GM08714 (cell line): ENCODE measurements around the gene SUPT4H1.

ENCODE experiments used
- H3K4me3 ChIP-seq: fragments of 200-500 bp; sonication (Bioruptor generic); 2 replicates; pipeline ENCODE4 v1.5.1; 2014; ENCODE audit warnings: mild to moderate bottlenecking, low read length, inconsistent platforms
- ZNF274 ChIP-seq: IDR thresholded peaks from 2 replicates; pipeline ENCODE4 v1.6.1; 2012; ENCODE audit warnings: mild to moderate bottlenecking, low read depth, low read length

SUPT4H1 gene

GRCh38 chr17:58328195-58329034 is 23.6 kb downstream of the SUPT4H1 start, which contains the start of gene TSPOAP1:
TSS of gene TSPOAP1 (minus strand) at chr17:58328795. CDS start at chr17:58327920, 875 bp downstream.
- peak within 1 kb of the TSS; percentile 17; the same call in 1 of the 2 replicates for H3K4me3 ChIP-seq
- TF ChIP-seq ZNF274, result no peak

DNA sequence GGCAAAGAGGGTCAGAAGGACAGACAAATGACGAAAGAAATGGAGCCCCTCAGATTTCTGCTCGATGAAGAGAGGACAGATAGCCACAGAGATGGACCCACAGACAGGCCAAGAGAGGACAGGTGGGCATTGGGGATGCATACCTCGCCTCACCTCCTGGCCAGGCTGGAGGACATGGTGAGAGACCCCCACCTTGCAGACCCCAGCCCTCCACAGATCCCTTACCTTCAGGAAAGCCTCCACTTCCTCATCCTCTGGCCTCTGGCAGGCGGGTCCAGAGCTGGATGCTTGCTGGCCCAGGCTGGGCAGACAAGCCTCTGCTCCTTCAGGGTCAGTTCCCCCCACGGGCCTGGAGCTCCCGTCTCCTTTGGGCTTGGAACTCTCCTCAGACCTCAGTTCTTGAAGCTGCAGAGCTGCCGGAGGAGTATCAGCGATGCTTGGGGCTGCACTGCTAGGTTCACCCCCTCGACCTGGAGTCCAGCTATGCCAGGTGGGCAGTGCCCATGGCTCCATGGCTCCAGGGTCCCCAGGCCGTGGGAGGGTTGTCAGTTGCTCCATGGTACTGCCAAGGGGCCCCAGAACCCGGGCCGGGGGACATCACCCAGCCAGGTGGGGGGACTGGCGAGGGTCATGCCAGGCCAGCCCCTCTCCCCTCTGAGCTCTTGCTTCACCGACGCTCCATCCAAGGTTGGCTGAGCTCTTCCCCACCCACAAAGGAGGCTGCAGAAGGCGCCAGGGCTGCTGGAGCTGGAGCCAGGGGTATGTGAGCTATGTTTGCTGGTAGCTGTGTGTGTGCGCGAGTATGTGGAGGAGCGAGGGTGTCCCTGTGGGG is 24.4 kb downstream of the SUPT4H1 start:
- H3K4me3 ChIP-seq, result peak overlapping the region; percentile 17; the same call in 1 of the 2 replicates
- no peak for TF ChIP-seq ZNF274

DNA sequence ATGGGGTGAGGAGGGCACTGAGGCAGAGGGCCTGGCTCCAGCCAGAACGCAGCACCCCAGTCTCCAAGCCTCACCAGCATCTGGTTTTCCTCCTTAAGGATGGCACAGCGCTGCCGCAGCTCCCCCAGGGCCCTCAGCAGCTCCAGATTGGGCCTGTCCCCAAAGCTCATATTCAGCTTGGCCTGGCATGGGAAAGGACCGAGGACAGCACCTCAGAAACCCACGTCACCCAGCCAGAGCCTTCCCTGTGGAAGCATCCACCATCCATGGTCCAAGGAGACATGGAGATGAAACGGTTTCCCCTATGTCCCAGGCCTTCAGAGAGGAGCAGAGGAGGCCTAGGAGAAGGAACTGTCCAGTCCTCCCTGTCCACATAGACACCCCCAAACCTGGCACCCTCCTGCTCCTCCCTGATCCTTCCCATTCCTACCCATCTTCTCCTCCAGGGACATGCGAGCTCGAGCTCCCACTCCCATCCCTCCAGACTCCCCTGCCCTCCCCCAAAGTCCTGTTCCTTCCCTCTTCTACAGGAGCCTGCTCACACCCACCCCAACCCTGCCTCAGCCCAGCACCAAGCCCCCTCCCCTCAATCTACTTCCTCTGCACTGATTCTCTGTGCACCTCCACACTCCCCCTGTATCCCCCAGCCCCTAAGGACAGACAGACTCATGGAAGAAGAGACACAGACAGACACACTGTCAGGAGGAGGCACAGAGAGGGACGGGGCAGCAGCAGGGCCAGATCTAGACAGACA is 25.2 kb downstream of the SUPT4H1 start:
- H3K4me3 ChIP-seq, result no peak overlapping the region; the same call in 1 of the 2 replicates
- TF ChIP-seq ZNF274, result no peak

DNA sequence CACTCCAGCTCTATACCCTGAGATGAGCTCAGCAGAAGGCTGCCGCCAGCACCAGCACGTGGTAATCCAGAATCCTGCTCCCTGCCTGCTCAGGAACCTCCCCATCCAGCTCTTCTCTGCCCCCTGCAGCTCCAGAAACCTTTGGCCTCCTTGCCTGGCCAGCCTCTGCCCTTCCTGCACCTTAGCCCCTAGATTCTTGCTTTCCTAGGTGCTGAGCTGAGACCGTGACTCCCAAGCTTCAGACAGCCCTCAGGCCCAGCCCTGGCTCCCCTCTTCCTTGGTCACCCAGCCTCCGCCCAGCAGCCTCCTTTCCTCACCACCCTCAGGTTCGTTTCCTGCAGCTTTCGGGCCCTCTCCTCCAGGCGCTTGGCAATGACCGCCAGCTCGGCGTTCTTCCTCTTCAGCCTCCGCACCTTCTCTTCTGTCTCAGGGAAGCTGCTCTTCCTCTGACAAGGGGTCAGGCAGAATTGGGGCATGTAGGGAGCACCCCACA is 26.0 kb downstream of the SUPT4H1 start:
- TF ChIP-seq ZNF274, result no peak
- H3K4me3 ChIP-seq, result no peak overlapping the region

DNA sequence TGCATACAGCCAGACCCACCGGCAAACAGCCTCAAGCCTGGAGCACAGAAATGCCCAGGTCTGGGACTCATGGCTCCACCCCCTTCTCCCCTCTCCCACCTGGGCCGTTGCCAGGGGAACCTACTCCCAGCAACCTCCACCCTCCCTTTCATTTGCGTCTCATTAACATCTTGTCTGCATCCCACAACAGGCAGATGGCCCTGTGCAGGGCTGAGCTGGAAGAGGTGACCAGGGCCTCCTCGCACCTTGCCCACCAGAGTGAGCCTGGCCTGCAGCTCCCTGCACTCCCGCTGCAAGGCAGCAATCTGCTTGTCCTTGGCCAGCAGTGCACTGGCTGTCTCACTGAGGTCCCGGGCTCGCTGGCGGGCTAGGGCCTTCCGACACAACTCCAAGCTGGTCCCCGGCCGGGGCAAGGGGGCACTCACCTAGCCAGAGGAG is 26.7 kb downstream of the SUPT4H1 start:
- no peak for TF ChIP-seq ZNF274
- no peak overlapping the region for H3K4me3 ChIP-seq

- H3K4me3 ChIP-seq, result no peak overlapping the region; the same call in 1 of the 2 replicates
- TF ChIP-seq ZNF274, result no peak
These were observed 27.4 kb downstream of the SUPT4H1 start for GRCh38 chr17:58324409-58325288.

DNA sequence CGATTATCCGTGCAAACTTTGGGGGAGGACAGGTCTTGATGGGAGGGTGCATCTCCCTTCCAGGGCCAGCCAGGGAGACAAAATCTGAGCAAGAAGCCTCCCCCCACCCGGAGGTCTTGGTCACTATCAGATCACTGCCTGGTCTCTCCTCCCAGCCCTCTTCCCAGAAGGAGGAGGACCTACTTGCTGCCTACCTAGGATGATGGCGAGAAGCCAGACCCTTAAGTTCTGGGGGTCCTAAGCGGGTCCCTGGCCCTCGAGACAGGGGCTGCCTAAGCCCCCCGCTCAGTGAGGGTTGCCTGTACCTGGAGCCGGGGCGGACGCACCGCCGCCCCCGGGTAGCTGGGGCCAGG is 28.0 kb downstream of the SUPT4H1 start:
- TF ChIP-seq ZNF274, result no peak
- no peak overlapping the region for H3K4me3 ChIP-seq

- no peak for TF ChIP-seq ZNF274
- H3K4me3 ChIP-seq, result no peak overlapping the region
These were observed 28.5 kb downstream of the SUPT4H1 start for GRCh38 chr17:58323366-58324055.

- H3K4me3 ChIP-seq, result no peak overlapping the region
- no peak for TF ChIP-seq ZNF274
These were observed 29.3 kb downstream of the SUPT4H1 start for GRCh38 chr17:58322581-58323185.

DNA sequence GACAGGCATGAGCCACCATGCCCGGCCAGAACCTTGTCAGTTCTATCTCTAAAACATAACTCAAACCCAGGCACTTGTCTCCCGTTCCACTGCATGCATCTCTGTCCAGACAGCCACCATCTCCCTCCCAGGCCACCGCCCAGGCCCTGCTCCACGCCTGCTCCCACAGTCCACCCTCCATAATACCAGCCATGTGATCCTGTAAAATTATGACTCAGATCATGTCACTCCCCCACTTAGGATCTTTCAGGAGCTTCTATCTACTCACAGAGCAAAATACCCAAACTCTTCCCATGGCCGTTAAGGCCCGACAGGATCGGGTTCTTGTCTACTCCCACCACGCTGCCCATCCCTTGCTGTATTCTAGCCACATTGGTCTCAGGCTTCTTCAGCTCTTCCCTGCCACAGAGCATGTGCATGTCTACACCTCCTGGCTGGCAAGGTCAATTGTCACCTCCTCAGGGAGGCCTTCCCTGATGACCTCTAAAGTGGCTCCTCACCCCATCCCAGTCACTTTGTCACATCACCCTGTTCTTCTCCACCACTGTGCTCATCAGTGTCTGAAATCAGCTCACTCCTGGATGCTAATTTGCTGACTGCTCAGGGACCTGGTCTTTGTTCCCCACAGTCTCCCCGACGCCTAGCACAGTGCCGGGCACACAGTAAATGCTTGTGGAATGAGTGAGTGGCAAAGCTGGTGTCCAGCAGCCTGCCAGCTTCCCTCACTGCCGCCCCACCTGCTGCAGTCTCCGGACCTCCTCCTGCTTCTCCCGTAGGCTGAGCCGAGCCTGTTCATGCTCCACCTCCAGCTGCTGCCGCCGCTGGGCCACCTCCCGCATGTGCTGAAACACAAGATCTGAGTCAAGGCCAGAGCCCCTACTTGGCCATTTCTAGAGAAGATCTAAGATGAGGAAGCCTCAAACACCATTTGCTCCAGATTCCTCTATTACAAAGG is 30.2 kb downstream of the SUPT4H1 start:
- no peak for TF ChIP-seq ZNF274
- no peak overlapping the region for H3K4me3 ChIP-seq

DNA sequence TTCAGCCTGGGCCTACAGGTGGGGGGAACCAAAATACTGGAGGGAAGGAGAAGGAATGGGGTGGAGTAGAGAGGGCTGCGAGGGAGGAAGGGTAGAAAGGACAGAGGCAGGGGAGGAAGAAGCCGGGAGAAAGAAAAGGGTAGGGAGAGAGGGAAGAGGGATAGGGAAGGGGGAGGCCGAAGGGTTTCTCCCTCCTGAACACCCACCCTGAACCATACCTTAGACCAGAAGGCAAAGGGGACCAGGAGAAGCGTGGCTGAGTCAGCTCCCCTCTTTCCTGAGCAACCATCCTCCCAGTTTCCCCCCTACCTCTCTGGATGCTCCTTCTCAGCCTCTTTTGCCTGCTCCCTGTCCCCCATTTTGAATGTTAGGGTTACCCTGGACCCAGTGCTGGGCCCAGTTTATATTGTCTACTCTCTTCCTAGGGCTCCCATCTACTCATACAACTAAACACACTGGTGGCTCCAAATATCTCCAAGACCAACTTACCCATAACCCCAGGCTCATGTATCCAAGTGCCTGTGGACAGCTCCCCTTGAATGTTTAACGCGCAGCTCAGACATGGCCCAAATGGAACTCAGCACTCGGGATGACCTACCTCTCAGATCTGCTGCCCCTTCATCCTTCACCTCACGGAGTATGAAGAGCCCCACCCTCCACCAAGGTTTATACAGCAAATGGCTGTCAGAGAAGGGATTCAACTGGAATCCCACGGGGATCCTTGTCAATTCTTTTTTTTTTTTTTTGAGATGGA is 31.3 kb downstream of the SUPT4H1 start:
- TF ChIP-seq ZNF274, result no peak
- H3K4me3 ChIP-seq, result no peak overlapping the region
